ENCODE data around the gene GLYAT.

DNA sequence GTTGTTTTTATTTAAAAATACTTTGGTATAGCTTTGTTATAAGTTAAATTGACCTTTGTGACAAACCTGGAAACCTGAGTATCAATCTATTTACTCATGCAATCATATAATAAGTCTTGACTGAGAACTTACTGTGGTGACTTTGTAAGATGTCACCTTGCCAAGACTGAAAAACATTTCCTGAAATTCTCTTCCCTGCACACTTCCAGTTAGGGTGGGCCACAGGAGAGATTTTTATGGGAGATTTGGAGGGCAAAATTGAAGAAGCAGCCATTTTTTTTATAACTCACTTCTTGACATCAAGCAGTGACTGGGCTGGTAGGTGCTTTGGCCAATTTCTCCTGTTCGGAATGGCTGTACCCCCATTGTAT is 31.4 kb upstream of the GLYAT start:
- no peak for TF ChIP-seq POLR2A (IDR thresholded peaks at IDR 0.05)
- TF ChIP-seq, protein P1, sequence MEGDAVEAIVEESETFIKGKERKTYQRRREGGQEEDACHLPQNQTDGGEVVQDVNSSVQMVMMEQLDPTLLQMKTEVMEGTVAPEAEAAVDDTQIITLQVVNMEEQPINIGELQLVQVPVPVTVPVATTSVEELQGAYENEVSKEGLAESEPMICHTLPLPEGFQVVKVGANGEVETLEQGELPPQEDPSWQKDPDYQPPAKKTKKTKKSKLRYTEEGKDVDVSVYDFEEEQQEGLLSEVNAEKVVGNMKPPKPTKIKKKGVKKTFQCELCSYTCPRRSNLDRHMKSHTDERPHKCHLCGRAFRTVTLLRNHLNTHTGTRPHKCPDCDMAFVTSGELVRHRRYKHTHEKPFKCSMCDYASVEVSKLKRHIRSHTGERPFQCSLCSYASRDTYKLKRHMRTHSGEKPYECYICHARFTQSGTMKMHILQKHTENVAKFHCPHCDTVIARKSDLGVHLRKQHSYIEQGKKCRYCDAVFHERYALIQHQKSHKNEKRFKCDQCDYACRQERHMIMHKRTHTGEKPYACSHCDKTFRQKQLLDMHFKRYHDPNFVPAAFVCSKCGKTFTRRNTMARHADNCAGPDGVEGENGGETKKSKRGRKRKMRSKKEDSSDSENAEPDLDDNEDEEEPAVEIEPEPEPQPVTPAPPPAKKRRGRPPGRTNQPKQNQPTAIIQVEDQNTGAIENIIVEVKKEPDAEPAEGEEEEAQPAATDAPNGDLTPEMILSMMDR (IDR thresholded peaks at IDR 0.05) = no peak
- TF ChIP-seq POLR2AphosphoS5 (IDR thresholded peaks at IDR 0.05) = no peak
